A673 (cell line): ENCODE data around the gene KRT23. TPM values are rescaled to one million over a fixed set of nuclear protein-coding genes. Genes with fewer than 3 reads are reported as not detected.

ENCODE experiments used
- Bru-seq: library from RNA; stranded (reverse); fragments of 400-500 nt; gene quantifications from one replicate; lab custom pipeline; 2021; lab: Mats Ljungman, UMichigan
- BruChase-seq, 2 experiments: library from RNA; stranded (reverse); fragments of 400-500 nt; gene quantifications; one replicate each; lab custom pipeline; 2021; lab: Mats Ljungman, UMichigan
- BruUV-seq: library from RNA; stranded (reverse); fragments of 400-500 nt; replicated peaks from 2 replicates; lab custom pipeline; 2021; lab: Mats Ljungman, UMichigan
- CTCF ChIA-PET: fragments of 300-600 bp; sonication (Branson Sonifier 250); formaldehyde crosslinking; loops from one replicate; lab custom pipeline; 2022; ENCODE audit warnings: antibody characterized with exemption; lab: Charles Lee
- POLR2A ChIA-PET: fragments of 300-600 bp; sonication (Branson Sonifier 250); formaldehyde crosslinking; loops from one replicate; lab custom pipeline; 2022; ENCODE audit warnings: antibody characterized with exemption; ENCODE audit not compliant: low non-redundant PET; lab: Charles Lee
- DNase-seq: peaks from one replicate; pipeline ENCODE4 v3.0.0-alpha.2; 2015; ENCODE audit warnings: low spot score
- H3K27ac ChIP-seq: fragments of 200-600 bp; sonication (generic); 2 replicates; pipeline ENCODE4 v1.5.1; 2016; ENCODE audit warnings: mixed run types, low read depth, mild to moderate bottlenecking, mixed read lengths, antibody characterized with exemption, low read length; ENCODE audit not compliant: poor library complexity, severe bottlenecking
- H3K27me3 ChIP-seq: fragments of 200-600 bp; sonication (generic); replicated peaks from 2 replicates; pipeline ENCODE4 v1.6.1; 2017; ENCODE audit warnings: mixed run types, low read depth, mild to moderate bottlenecking, mixed read lengths, antibody characterized with exemption, low read length; ENCODE audit not compliant: insufficient read depth, poor library complexity
- H3K36me3 ChIP-seq: fragments of 200-600 bp; sonication (generic); 2 replicates; pipeline ENCODE4 v1.6.1; 2016; ENCODE audit warnings: mixed run types, mild to moderate bottlenecking, mixed read lengths, antibody characterized with exemption, low read length; ENCODE audit not compliant: insufficient read depth, poor library complexity, severe bottlenecking
- H3K4me1 ChIP-seq: fragments of 200-600 bp; sonication (generic); 2 replicates; pipeline ENCODE4 v1.6.1; 2017; ENCODE audit warnings: mixed run types, mild to moderate bottlenecking, mixed read lengths, antibody characterized with exemption, low read length; ENCODE audit not compliant: insufficient read depth, poor library complexity, severe bottlenecking
- H3K4me3 ChIP-seq: fragments of 200-600 bp; sonication (generic); 2 replicates; pipeline ENCODE4 v1.5.1; 2016; ENCODE audit warnings: low read depth, mixed run types, mild to moderate bottlenecking, mixed read lengths, low read length; ENCODE audit not compliant: poor library complexity, severe bottlenecking
- H3K9me3 ChIP-seq: fragments of 200-600 bp; sonication (generic); 2 replicates; pipeline ENCODE4 v1.6.1; 2016; ENCODE audit warnings: mixed run types, low read depth, mild to moderate bottlenecking, mixed read lengths, antibody characterized with exemption, low read length; ENCODE audit not compliant: poor library complexity, severe bottlenecking
- EZH2 ChIP-seq: fragments of 200-600 bp; sonication (generic); IDR thresholded peaks from 2 replicates; pipeline ENCODE4 v1.6.1; 2017; ENCODE audit warnings: borderline replicate concordance, low read depth, mild to moderate bottlenecking, mixed read lengths, antibody characterized with exemption, low read length; ENCODE audit not compliant: poor library complexity, severe bottlenecking
- intact Hi-C: fragments of 100-400 bp; cut with micrococcal nuclease; formaldehyde crosslinking; loops from one replicate; pipeline ENCODE4 v1.10.0; 2022; ENCODE audit not compliant: unreplicated experiment
- long read RNA-seq: library from polyadenylated mRNA; stranded (forward); transcript quantifications from one replicate; pipeline ENCODE4 v2.0.0, GENCODE V29; 2022
- total RNA-seq: library from RNA; stranded (reverse); gene quantifications from 2 replicates; pipeline ENCODE4 v1.2.3, GENCODE V29; 2021
- TF ChIP-seq, protein P1 (sequence below): fragments of 300-800, 200-600 bp; sonication (generic); conservative IDR thresholded peaks from 2 replicates; pipeline ENCODE4 v1.5.1; 2017; ENCODE audit warnings: low read depth, mild to moderate bottlenecking, antibody characterized with exemption, low read length, moderate library complexity, mixed read lengths

The KRT23 gene, protein sequence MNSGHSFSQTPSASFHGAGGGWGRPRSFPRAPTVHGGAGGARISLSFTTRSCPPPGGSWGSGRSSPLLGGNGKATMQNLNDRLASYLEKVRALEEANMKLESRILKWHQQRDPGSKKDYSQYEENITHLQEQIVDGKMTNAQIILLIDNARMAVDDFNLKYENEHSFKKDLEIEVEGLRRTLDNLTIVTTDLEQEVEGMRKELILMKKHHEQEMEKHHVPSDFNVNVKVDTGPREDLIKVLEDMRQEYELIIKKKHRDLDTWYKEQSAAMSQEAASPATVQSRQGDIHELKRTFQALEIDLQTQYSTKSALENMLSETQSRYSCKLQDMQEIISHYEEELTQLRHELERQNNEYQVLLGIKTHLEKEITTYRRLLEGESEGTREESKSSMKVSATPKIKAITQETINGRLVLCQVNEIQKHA
- not detected in 2 replicates for total RNA-seq
- Bru-seq, nascent RNA, result not detected
- BruChase-seq, experiment 1, labeled RNA remaining after a 2-hour chase, result not detected
- percentile 12 among the genes with signal in this experiment for BruChase-seq, experiment 2, labeled RNA remaining after a 6-hour chase
- long read RNA-seq, result 0 reads

DNA sequence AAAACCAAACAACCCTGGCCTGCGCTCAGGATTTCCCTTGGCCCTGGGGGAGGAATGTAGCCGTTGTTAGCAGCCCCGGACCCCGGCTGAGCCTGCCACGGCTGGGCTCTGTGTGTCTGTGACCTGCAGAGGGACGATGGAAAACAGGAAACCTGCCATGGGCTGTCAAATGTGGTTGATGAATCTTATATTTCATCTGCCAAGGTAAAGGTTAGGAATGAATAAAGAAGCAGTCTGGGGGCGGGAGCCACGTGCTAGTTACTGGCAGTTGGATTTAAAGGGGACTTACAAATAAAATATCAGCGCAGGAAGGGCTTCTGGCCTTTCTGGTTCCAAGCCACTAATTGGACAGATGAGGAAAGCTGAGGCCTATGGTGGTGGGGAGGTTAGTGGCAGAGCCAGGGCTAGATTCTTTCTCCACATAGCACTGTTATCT, at the start of gene KRT23:
TSS of gene KRT23 (minus strand) at position 263 of the 436 bp plus-strand sequence. CDS start 1,043 bp downstream, outside the sequence.
- Histone ChIP-seq H3K27ac (no peak within 1 kb of the TSS), H3K27me3 (no peaks in the 10 kb centered on the region), H3K4me1 (no peaks in the 10 kb centered on the region), H3K36me3 (no peaks in the 10 kb centered on the region), H3K9me3 (no peaks in the 10 kb centered on the region), H3K4me3 (no peak within 1 kb of the TSS)
- intact Hi-C loops, result no loop called here
- ChIA-PET POLR2A (no interaction called here), CTCF (no interaction called here)
- no peak for DNase-seq
- no TSS peak for BruUV-seq
- no peak for TF ChIP-seq EZH2
- TF ChIP-seq, protein P1, sequence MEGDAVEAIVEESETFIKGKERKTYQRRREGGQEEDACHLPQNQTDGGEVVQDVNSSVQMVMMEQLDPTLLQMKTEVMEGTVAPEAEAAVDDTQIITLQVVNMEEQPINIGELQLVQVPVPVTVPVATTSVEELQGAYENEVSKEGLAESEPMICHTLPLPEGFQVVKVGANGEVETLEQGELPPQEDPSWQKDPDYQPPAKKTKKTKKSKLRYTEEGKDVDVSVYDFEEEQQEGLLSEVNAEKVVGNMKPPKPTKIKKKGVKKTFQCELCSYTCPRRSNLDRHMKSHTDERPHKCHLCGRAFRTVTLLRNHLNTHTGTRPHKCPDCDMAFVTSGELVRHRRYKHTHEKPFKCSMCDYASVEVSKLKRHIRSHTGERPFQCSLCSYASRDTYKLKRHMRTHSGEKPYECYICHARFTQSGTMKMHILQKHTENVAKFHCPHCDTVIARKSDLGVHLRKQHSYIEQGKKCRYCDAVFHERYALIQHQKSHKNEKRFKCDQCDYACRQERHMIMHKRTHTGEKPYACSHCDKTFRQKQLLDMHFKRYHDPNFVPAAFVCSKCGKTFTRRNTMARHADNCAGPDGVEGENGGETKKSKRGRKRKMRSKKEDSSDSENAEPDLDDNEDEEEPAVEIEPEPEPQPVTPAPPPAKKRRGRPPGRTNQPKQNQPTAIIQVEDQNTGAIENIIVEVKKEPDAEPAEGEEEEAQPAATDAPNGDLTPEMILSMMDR, result no peak

DNA sequence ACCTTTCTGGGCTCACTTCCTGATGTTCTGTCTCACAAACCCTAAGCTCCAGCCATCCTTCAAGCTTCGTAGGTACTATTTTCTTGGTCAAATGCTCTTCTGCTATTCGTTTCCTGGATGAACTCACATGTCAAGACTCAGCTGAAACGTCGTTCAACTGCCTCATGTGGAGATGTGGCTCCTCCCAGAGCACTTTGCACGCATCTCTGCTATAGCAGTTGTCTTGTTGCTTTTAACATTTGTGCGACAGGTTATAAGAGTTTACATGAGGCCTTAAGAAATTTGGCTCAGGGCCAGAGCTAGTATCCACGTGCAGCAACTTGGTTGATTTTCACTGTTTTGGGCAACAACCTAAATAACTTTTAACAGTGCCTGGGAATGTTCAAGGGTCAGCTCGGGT, 49.5 kb upstream of the KRT23 start:
- BruUV-seq, result no TSS peak
- Histone ChIP-seq H3K36me3 (no peaks in the 10 kb centered on the region), H3K4me1 (peaks cover 7% of the 10 kb centered on the region), H3K4me3 (no peak overlapping the region), H3K27me3 (no peaks in the 10 kb centered on the region), H3K9me3 (no peaks in the 10 kb centered on the region), H3K27ac (no peak overlapping the region)
- ChIA-PET CTCF (interaction anchor here (0.6 kb wide), 2 partner anchors 12 to 661 kb away, joined by 3 to 11 read pairs; no protein-coding TSS in a partner anchor), POLR2A (no interaction called here)
- TF ChIP-seq EZH2, result no peak
- TF ChIP-seq, protein P1, result no peak
- intact Hi-C loops, result no loop called here
- peak; percentile 43 for DNase-seq

DNA sequence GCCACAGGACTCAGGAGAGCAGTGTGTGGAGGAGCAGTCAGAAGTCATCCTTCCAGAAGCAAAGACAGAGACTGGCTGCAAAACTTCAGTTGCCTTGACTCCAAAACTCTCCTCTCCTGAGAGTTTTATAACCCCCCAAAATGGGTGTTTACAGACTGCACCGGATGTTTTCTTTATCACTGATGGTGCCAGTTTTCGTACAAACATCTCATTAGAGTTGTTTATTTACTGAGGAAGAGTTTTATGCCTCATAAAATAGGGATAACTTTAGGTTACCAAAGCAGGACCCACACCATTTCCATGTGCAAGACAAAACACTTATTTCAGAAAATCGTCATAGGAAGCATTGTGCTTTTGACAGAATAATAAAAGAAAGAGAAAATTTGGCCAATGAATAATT, 46.8 kb upstream of the KRT23 start, which contains the start of gene KRT40:
TSS of gene KRT40 (minus strand) at position 101 of the 400 bp plus-strand sequence. CDS start at position 48, 53 bp downstream.
- no TSS peak for BruUV-seq

More for the DNA sequence above, 46.8 kb upstream of the KRT23 start, which contains the start of gene KRT40:
- H3K27ac ChIP-seq, result no peak within 1 kb of the TSS
- no peak within 1 kb of the TSS for H3K4me3 ChIP-seq
- no peak for DNase-seq
- TF ChIP-seq, protein P1, result no peak
- TF ChIP-seq EZH2, result no peak
- no peaks in the 10 kb centered on the region for H3K9me3 ChIP-seq
- ChIA-PET POLR2A (no interaction called here), CTCF (no interaction called here)
- H3K4me1 ChIP-seq, result peaks cover 7% of the 10 kb centered on the region
- no peaks in the 10 kb centered on the region for H3K36me3 ChIP-seq
- H3K27me3 ChIP-seq, result no peaks in the 10 kb centered on the region
- intact Hi-C loops, result no loop called here
